NCI-H345 (cell line): ENCODE data around the gene DGKA.
"Not testable (repeated sequence)": the region's sequence is repeated elsewhere in the genome, so short reads cannot be mapped to it uniquely, and the experiment has no call there.

ENCODE experiments used
- DNase-seq: peaks from one replicate; lab custom pipeline; 2025; lab: John Stamatoyannopoulos, UW

Gene DGKA

DNA sequence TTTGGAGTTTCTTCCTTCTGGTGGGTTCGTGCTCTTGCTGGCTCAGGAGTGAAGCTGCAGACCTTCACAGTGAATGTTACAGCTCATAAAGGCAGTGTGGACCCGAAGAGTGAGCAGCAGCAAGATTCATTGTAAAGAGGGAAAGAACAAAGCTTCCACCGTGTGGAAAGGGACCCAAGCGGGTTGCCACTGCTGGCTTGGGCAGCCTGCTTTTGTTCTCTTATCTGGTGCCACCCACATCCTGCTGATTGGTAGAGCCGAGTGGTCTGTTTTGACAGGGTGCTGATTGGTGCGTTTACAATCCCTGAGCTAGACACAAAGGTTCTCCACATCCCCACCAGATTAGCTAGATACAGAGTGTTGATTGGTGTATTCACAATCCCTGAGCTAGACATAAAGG lies 68.6 kb downstream of the DGKA start:
- DNase-seq: not testable (repeated sequence)

DNA sequence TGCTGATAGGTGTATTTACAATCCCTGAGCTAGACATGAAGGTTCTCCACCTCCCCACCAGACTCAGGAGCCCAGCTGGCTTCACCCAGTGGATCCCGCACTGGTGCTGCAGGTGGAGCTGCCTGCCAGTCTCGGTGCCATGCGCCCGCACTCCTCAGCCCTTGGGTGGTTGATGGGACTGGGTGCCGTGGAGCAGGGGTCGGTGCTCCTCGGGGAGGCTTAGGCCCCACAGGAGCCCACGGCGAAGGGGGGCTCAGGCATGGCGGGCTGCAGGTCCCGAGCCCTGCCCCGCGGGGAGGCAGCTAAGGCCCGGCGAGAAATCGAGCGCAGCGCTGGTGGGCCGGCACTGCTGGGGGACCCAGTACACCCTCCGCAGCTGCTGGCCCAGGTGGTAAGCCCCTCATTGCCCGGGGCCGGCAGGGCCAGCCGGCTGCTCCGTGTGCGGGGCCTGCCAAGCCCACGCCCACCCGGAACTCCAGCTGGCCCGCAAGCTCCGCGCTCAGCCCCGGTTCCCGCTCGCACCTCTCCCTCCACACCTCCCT lies 69.1 kb downstream of the DGKA start:
- not testable (repeated sequence) for DNase-seq

- DNase-seq: no peak
Observed at GRCh38 chr12:56001487-56002100, 70.6 kb downstream of the DGKA start.

- DNase-seq: not testable (repeated sequence)
Observed at GRCh38 chr12:56003376-56003775, 72.4 kb downstream of the DGKA start.
